Adrenal gland (tissue), 12 donors: ENCODE measurements around the gene ZNF813. TPM values are rescaled to one million over a fixed set of nuclear protein-coding genes. Genes with fewer than 3 reads are reported as not detected.
"Not testable (repeated sequence)": the region's sequence is repeated elsewhere in the genome, so short reads cannot be mapped to it uniquely, and the experiment has no call there.

Source experiments
- DNase-seq, 7 donors: peaks; one replicate each; pipeline ENCODE4 v3.0.0-alpha.2; 2019 to 2020
- H3K27ac ChIP-seq, 5 donors: fragments of 200-600 bp; sonication (generic) in 4 of 5; 1 replicate in 3 of 5; 2 replicates in 2 of 5; pipeline versions ENCODE4 v1.5.1 to v1.8.0; 2016 to 2020; ENCODE audit warnings: mild to moderate bottlenecking in 1 of 5
- H3K27me3 ChIP-seq: fragments of 200-600 bp; 2 replicates; pipeline ENCODE4 v1.8.0; 2021
- H3K36me3 ChIP-seq, 2 donors: fragments of 200-600 bp; replicated peaks in 1 of 2; 1 replicate in 1 of 2; 2 replicates in 1 of 2; pipeline versions ENCODE4 v1.5.1 to v1.8.0; 2018 to 2022
- H3K4me1 ChIP-seq, 2 donors: fragments of 200-600 bp; replicated peaks in 1 of 2; 1 replicate in 1 of 2; 2 replicates in 1 of 2; pipeline versions ENCODE4 v1.5.1 to v1.8.0; 2018 to 2021
- H3K4me3 ChIP-seq, 4 donors: fragments of 200-600 bp; sonication (generic) in 3 of 4; one replicate each; pipeline ENCODE4 v1.5.1; 2016 to 2018
- H3K9me3 ChIP-seq, 3 donors: fragments of 200-600 bp; sonication (generic) in 1 of 3; replicated peaks in 1 of 3; 1 replicate in 2 of 3; 2 replicates in 1 of 3; pipeline versions ENCODE4 v1.5.1 to v1.8.0; 2016 to 2021
- CTCF ChIP-seq, 6 experiments: fragments of 450-650 bp in 4 of 6; fragments of 200-600 bp in 2 of 6; sonication (generic) in 1 of 6; IDR thresholded peaks; 1 replicate in 5 of 6; 2 replicates in 1 of 6; pipeline versions ENCODE4 v1.5.1 to v1.8.0; 2016 to 2021; ENCODE audit warnings: antibody characterized with exemption in 6 of 6, mild to moderate bottlenecking in 2 of 6, moderate library complexity in 1 of 6
- POLR2A ChIP-seq, 2 donors: fragments of 450-650 bp; IDR thresholded peaks; one replicate each; pipeline ENCODE4 v1.6.1; 2017; ENCODE audit warnings: antibody characterized with exemption in 2 of 2, mild to moderate bottlenecking in 2 of 2, moderate library complexity in 1 of 2
- WGBS, 4 donors: extraction: QIAGEN DNeasy Blood & Tissue Kit in 2 of 4; methylation state at CpG; one replicate each; pipeline versions ENCODE4 v1.1.5 to v1.1.7; 2013 to 2017; 5-methylcytosine and 5-hydroxymethylcytosine counted together
- intact Hi-C, 2 donors: fragments of 100-400 bp; cut with DNase I; formaldehyde crosslinking; loops; one replicate each; pipeline versions ENCODE4 v1.14.1 to v1.15.0; 2022 to 2023
- polyA plus RNA-seq, 3 donors: library from polyadenylated mRNA; stranded (reverse); fragments of 200-250 nt in 2 of 3; fragments of 350-450 nt in 1 of 3; fragmentation: Illumina TruSeq in 1 of 3; extraction: RNeasy Lipid Tissue Mini Kit (QIAGEN cat#74804) in 1 of 3; gene quantifications; one replicate each; pipeline ENCODE4 v1.2.3, GENCODE V29; 2013 to 2014
- total RNA-seq, 9 donors: library from RNA; depleted of rRNA in 4 of 9; stranded (reverse); fragments of >200 nt in 4 of 9; fragments of 120-200 nt in 1 of 9; fragmentation: NEBNext Ultra II Directional in 1 of 9; extraction: Animal tissue kit (Norgen Biotek cat#: 25700) in 1 of 9; gene quantifications; one replicate each; pipeline versions ENCODE4 v1.1.0 to v1.2.4, GENCODE V29; 2013 to 2023
- donor health status: healthy with polysubstance abuse.
- donor health status: Bipolar disorder and iron deficiency.
- donor health status: DM: yes; HTN: yes; CAD: no.
- donor health status: DM: no; HTN: no; CAD: no.
- donor health status: DM: no; HTN: no; CAD: no.
- donor health status: DM: yes; HTN: yes; CAD: no.

Gene ZNF813
- total and polyA plus RNA-seq, 12 donors = 0.51 to 6.4 (median 2.5) TPM

GRCh38 chr19:53485046-53486004, 17.8 kb downstream of the ZNF813 start:
- H3K4me3 ChIP-seq = no peak overlapping the region
- H3K27ac ChIP-seq = no peak overlapping the region
- no peak for DNase-seq
- peaks cover 0 to 13% of the 10 kb centered on the region in 2 donors for H3K36me3 ChIP-seq
- WGBS, 4 donors = 76 to 87% (median 82%) methylated on average over 8 of the region's 8 CpGs
- TF ChIP-seq CTCF (IDR thresholded peaks at IDR 0.05) (no peak), POLR2A (IDR thresholded peaks at IDR 0.05) (no peak)
- H3K9me3 ChIP-seq = peaks cover 0 to 12% (median 0%) of the 10 kb centered on the region in 3 donors
- H3K4me1 ChIP-seq = no peaks in the 10 kb centered on the region
- H3K27me3 ChIP-seq = no peaks in the 10 kb centered on the region
- intact Hi-C loops = no loop called here

GRCh38 chr19:53492153-53492552, 24.6 kb downstream of the ZNF813 start:
- no peak for DNase-seq
- Histone ChIP-seq H3K4me3 (no peak overlapping the region), H3K27ac (no peak overlapping the region), H3K4me1 (no peaks in the 10 kb centered on the region), H3K36me3 (peaks cover 0 to 20% of the 10 kb centered on the region in 2 donors), H3K27me3 (no peaks in the 10 kb centered on the region), H3K9me3 (peaks cover 0 to 20% (median 3%) of the 10 kb centered on the region in 3 donors)
- intact Hi-C loops = no loop called here
- 89 to 95% (median 94%) methylated on average over 5 of the region's 5 CpGs for WGBS, 4 donors
- TF ChIP-seq POLR2A (IDR thresholded peaks at IDR 0.05) (no peak), CTCF (IDR thresholded peaks at IDR 0.05) (no peak)

GRCh38 chr19:53497311-53498023, 29.9 kb downstream of the ZNF813 start:
- H3K27ac ChIP-seq = peak overlapping the region in 1 of 5 donors; percentile 22
- DNase-seq, H3K36me3 ChIP-seq, H3K27me3 ChIP-seq, H3K9me3 ChIP-seq, intact Hi-C loops, H3K4me1 ChIP-seq, H3K4me3 ChIP-seq: not testable (repeated sequence)
- WGBS, 4 donors = 42 to 58% (median 56%) methylated on average over 11 of the region's 11 CpGs

- DNase-seq, H3K36me3 ChIP-seq, H3K27me3 ChIP-seq, H3K4me1 ChIP-seq, H3K9me3 ChIP-seq, H3K4me3 ChIP-seq, intact Hi-C loops: not testable (repeated sequence)
- peak overlapping the region in 1 of 5 donors; percentile 22 for H3K27ac ChIP-seq
- WGBS, 4 donors = 49 to 64% (median 59%) methylated on average over 4 of the region's 4 CpGs
These were observed 30.5 kb downstream of the ZNF813 start for GRCh38 chr19:53498024-53498395.

- H3K36me3 ChIP-seq, H3K4me1 ChIP-seq, DNase-seq, intact Hi-C loops, H3K27me3 ChIP-seq, H3K9me3 ChIP-seq, H3K4me3 ChIP-seq: not testable (repeated sequence)
- H3K27ac ChIP-seq = peak overlapping the region in 1 of 5 donors; percentile 47
- 27 to 48% (median 38%) methylated on average over 7 of the region's 7 CpGs for WGBS, 4 donors
These were observed 35.6 kb downstream of the ZNF813 start for GRCh38 chr19:53503151-53503550.

GRCh38 chr19:53503671-53504364, 36.3 kb downstream of the ZNF813 start:
- H3K27ac ChIP-seq, H3K4me1 ChIP-seq, H3K27me3 ChIP-seq, H3K9me3 ChIP-seq, intact Hi-C loops, H3K4me3 ChIP-seq, H3K36me3 ChIP-seq: not testable (repeated sequence)
- 6 to 20% (median 16%) methylated on average over 1 to 7 of the region's 14 CpGs for WGBS, 4 donors
- DNase-seq = peak in 3 of 7 donors; percentile 22 to 72 (median 42)
